ENCODE results near the gene KAT8. TPM values are rescaled to one million over a fixed set of nuclear protein-coding genes. Genes with fewer than 3 reads are reported as not detected.
A peak's percentile ranks its signal among the peaks of the same experiment; 100 is the strongest.

The KAT8 gene
- polyA plus RNA-seq, 1 donor from 2014 or later: 69.5 TPM

GRCh38 chr16:31080756-31081419 lies 36.6 kb upstream of the KAT8 start:
- Mint-ChIP-seq H3K27ac (peak overlapping the region in 1 of 3 donors; percentile 2), H3K9me3 (no peaks in the 10 kb centered on the region), H3K4me1 (peaks cover under 1 to 8% (median 5%) of the 10 kb centered on the region in 3 donors), H3K4me3 (no peak overlapping the region), H3K36me3 (peaks cover 4% of the 10 kb centered on the region), H3K27me3 (no peaks in the 10 kb centered on the region)

- Mint-ChIP-seq H3K4me1 (peaks cover 0 to 5% (median 5%) of the 10 kb centered on the region in 3 donors), H3K27me3 (no peaks in the 10 kb centered on the region), H3K9me3 (no peaks in the 10 kb centered on the region), H3K27ac (no peak overlapping the region), H3K36me3 (peaks cover 4% of the 10 kb centered on the region), H3K4me3 (peak overlapping the region in 1 of 4 donors; percentile 51)
Measured at GRCh38 chr16:31081428-31082351, 35.8 kb upstream of the KAT8 start.

GRCh38 chr16:31082368-31083045 lies 35.0 kb upstream of the KAT8 start:
- peak overlapping the region in 1 of 4 donors; percentile 51 for H3K4me3 Mint-ChIP-seq
- H3K9me3 Mint-ChIP-seq: no peaks in the 10 kb centered on the region
- H3K36me3 Mint-ChIP-seq: peaks cover 4% of the 10 kb centered on the region
- H3K27ac Mint-ChIP-seq: no peak overlapping the region
- H3K4me1 Mint-ChIP-seq: peaks cover 0 to 5% (median 5%) of the 10 kb centered on the region in 3 donors
- no peaks in the 10 kb centered on the region for H3K27me3 Mint-ChIP-seq

- Mint-ChIP-seq H3K27ac (no peak overlapping the region), H3K4me1 (peaks cover 0 to 5% (median 5%) of the 10 kb centered on the region in 3 donors), H3K36me3 (peaks cover 4% of the 10 kb centered on the region), H3K27me3 (no peaks in the 10 kb centered on the region), H3K4me3 (no peak overlapping the region), H3K9me3 (no peaks in the 10 kb centered on the region)
Measured at GRCh38 chr16:31083081-31083480, 34.4 kb upstream of the KAT8 start.

- Mint-ChIP-seq H3K27me3 (no peaks in the 10 kb centered on the region), H3K9me3 (no peaks in the 10 kb centered on the region), H3K4me3 (no peak overlapping the region), H3K4me1 (peaks cover 0 to 5% (median 5%) of the 10 kb centered on the region in 3 donors), H3K36me3 (peaks cover 3% of the 10 kb centered on the region), H3K27ac (no peak overlapping the region)
Measured at GRCh38 chr16:31083556-31083955, 33.9 kb upstream of the KAT8 start.

GRCh38 chr16:31083981-31084380 lies 33.5 kb upstream of the KAT8 start:
- Mint-ChIP-seq H3K4me3 (no peak overlapping the region), H3K27me3 (no peaks in the 10 kb centered on the region), H3K4me1 (peaks cover 0 to 5% (median 5%) of the 10 kb centered on the region in 3 donors), H3K27ac (no peak overlapping the region), H3K36me3 (peaks cover 3% of the 10 kb centered on the region), H3K9me3 (no peaks in the 10 kb centered on the region)

- Mint-ChIP-seq H3K36me3 (peaks cover 3% of the 10 kb centered on the region), H3K4me1 (peaks cover 0 to 5% (median 3%) of the 10 kb centered on the region in 3 donors), H3K4me3 (no peak overlapping the region), H3K27ac (no peak overlapping the region), H3K9me3 (no peaks in the 10 kb centered on the region), H3K27me3 (no peaks in the 10 kb centered on the region)
Measured at GRCh38 chr16:31084584-31085302, 32.7 kb upstream of the KAT8 start.

- H3K4me1 Mint-ChIP-seq: peaks cover 0 to 5% (median 3%) of the 10 kb centered on the region in 3 donors
- no peak overlapping the region for H3K4me3 Mint-ChIP-seq
- H3K9me3 Mint-ChIP-seq: no peaks in the 10 kb centered on the region
- peaks cover 3% of the 10 kb centered on the region for H3K36me3 Mint-ChIP-seq
- H3K27me3 Mint-ChIP-seq: no peaks in the 10 kb centered on the region
- H3K27ac Mint-ChIP-seq: no peak overlapping the region
Measured at GRCh38 chr16:31085411-31085810, 32.1 kb upstream of the KAT8 start.

- no peak overlapping the region for H3K27ac Mint-ChIP-seq
- no peak overlapping the region for H3K4me3 Mint-ChIP-seq
- H3K36me3 Mint-ChIP-seq: no peaks in the 10 kb centered on the region
- no peaks in the 10 kb centered on the region for H3K27me3 Mint-ChIP-seq
- H3K9me3 Mint-ChIP-seq: no peaks in the 10 kb centered on the region
- H3K4me1 Mint-ChIP-seq: peaks cover 0 to 3% (median 3%) of the 10 kb centered on the region in 3 donors
Measured at GRCh38 chr16:31085873-31086628, 31.4 kb upstream of the KAT8 start.

GRCh38 chr16:31086629-31086906 lies 30.9 kb upstream of the KAT8 start:
- Mint-ChIP-seq H3K27ac (no peak overlapping the region), H3K27me3 (no peaks in the 10 kb centered on the region), H3K4me3 (no peak overlapping the region), H3K9me3 (no peaks in the 10 kb centered on the region), H3K4me1 (peaks cover 0 to 3% (median 3%) of the 10 kb centered on the region in 3 donors), H3K36me3 (no peaks in the 10 kb centered on the region)

GRCh38 chr16:31087481-31087880 lies 30.0 kb upstream of the KAT8 start:
- Mint-ChIP-seq H3K27ac (no peak overlapping the region), H3K9me3 (no peaks in the 10 kb centered on the region), H3K4me3 (no peak overlapping the region), H3K36me3 (no peaks in the 10 kb centered on the region), H3K4me1 (peaks cover 0 to 1% (median 0%) of the 10 kb centered on the region in 3 donors), H3K27me3 (no peaks in the 10 kb centered on the region)

GRCh38 chr16:31087971-31088370 lies 29.5 kb upstream of the KAT8 start:
- no peak overlapping the region for H3K27ac Mint-ChIP-seq
- no peaks in the 10 kb centered on the region for H3K9me3 Mint-ChIP-seq
- H3K27me3 Mint-ChIP-seq: no peaks in the 10 kb centered on the region
- H3K4me1 Mint-ChIP-seq: peaks cover 0 to 1% (median 0%) of the 10 kb centered on the region in 3 donors
- H3K36me3 Mint-ChIP-seq: no peaks in the 10 kb centered on the region
- no peak overlapping the region for H3K4me3 Mint-ChIP-seq

GRCh38 chr16:31088459-31089183 lies 28.8 kb upstream of the KAT8 start, which contains the start of gene PRSS53:
TSS of gene PRSS53 (minus strand) at chr16:31088943. CDS start at chr16:31088809, 134 bp downstream.
- Mint-ChIP-seq H3K27ac (no peak within 1 kb of the TSS), H3K4me3 (no peak within 1 kb of the TSS), H3K27me3 (no peaks in the 10 kb centered on the region), H3K9me3 (no peaks in the 10 kb centered on the region), H3K36me3 (no peaks in the 10 kb centered on the region), H3K4me1 (peaks cover 0 to 4% (median 3%) of the 10 kb centered on the region in 3 donors)
